A673 (cell line): ENCODE results near the gene GABRP. TPM values are rescaled to one million over a fixed set of nuclear protein-coding genes. Genes with fewer than 3 reads are reported as not detected.
"Not testable (repeated sequence)": the region's sequence is repeated elsewhere in the genome, so short reads cannot be mapped to it uniquely, and the experiment has no call there.

ENCODE experiments used
- BruUV-seq: library from RNA; stranded (reverse); fragments of 400-500 nt; replicated peaks from 2 replicates; lab custom pipeline; 2021; lab: Mats Ljungman, UMichigan
- CTCF ChIA-PET: fragments of 300-600 bp; sonication (Branson Sonifier 250); formaldehyde crosslinking; loops from one replicate; lab custom pipeline; 2022; ENCODE audit warnings: antibody characterized with exemption; lab: Charles Lee
- POLR2A ChIA-PET: fragments of 300-600 bp; sonication (Branson Sonifier 250); formaldehyde crosslinking; loops from one replicate; lab custom pipeline; 2022; ENCODE audit warnings: antibody characterized with exemption; ENCODE audit not compliant: low non-redundant PET; lab: Charles Lee
- DNase-seq: peaks from one replicate; pipeline ENCODE4 v3.0.0-alpha.2; 2015; ENCODE audit warnings: low spot score
- H3K27ac ChIP-seq: fragments of 200-600 bp; sonication (generic); 2 replicates; pipeline ENCODE4 v1.5.1; 2016; ENCODE audit warnings: mixed run types, low read depth, mild to moderate bottlenecking, mixed read lengths, antibody characterized with exemption, low read length; ENCODE audit not compliant: poor library complexity, severe bottlenecking
- H3K27me3 ChIP-seq: fragments of 200-600 bp; sonication (generic); replicated peaks from 2 replicates; pipeline ENCODE4 v1.6.1; 2017; ENCODE audit warnings: mixed run types, low read depth, mild to moderate bottlenecking, mixed read lengths, antibody characterized with exemption, low read length; ENCODE audit not compliant: insufficient read depth, poor library complexity
- H3K36me3 ChIP-seq: fragments of 200-600 bp; sonication (generic); 2 replicates; pipeline ENCODE4 v1.6.1; 2016; ENCODE audit warnings: mixed run types, mild to moderate bottlenecking, mixed read lengths, antibody characterized with exemption, low read length; ENCODE audit not compliant: insufficient read depth, poor library complexity, severe bottlenecking
- H3K4me1 ChIP-seq: fragments of 200-600 bp; sonication (generic); 2 replicates; pipeline ENCODE4 v1.6.1; 2017; ENCODE audit warnings: mixed run types, mild to moderate bottlenecking, mixed read lengths, antibody characterized with exemption, low read length; ENCODE audit not compliant: insufficient read depth, poor library complexity, severe bottlenecking
- H3K4me3 ChIP-seq: fragments of 200-600 bp; sonication (generic); 2 replicates; pipeline ENCODE4 v1.5.1; 2016; ENCODE audit warnings: low read depth, mixed run types, mild to moderate bottlenecking, mixed read lengths, low read length; ENCODE audit not compliant: poor library complexity, severe bottlenecking
- H3K9me3 ChIP-seq: fragments of 200-600 bp; sonication (generic); 2 replicates; pipeline ENCODE4 v1.6.1; 2016; ENCODE audit warnings: mixed run types, low read depth, mild to moderate bottlenecking, mixed read lengths, antibody characterized with exemption, low read length; ENCODE audit not compliant: poor library complexity, severe bottlenecking
- EZH2 ChIP-seq: fragments of 200-600 bp; sonication (generic); IDR thresholded peaks from 2 replicates; pipeline ENCODE4 v1.6.1; 2017; ENCODE audit warnings: borderline replicate concordance, low read depth, mild to moderate bottlenecking, mixed read lengths, antibody characterized with exemption, low read length; ENCODE audit not compliant: poor library complexity, severe bottlenecking
- intact Hi-C: fragments of 100-400 bp; cut with micrococcal nuclease; formaldehyde crosslinking; loops from one replicate; pipeline ENCODE4 v1.10.0; 2022; ENCODE audit not compliant: unreplicated experiment
- total RNA-seq: library from RNA; stranded (reverse); gene quantifications from 2 replicates; pipeline ENCODE4 v1.2.3, GENCODE V29; 2021
- TF ChIP-seq, protein P1 (sequence below): fragments of 300-800, 200-600 bp; sonication (generic); conservative IDR thresholded peaks from 2 replicates; pipeline ENCODE4 v1.5.1; 2017; ENCODE audit warnings: low read depth, mild to moderate bottlenecking, antibody characterized with exemption, low read length, moderate library complexity, mixed read lengths

GABRP gene
- total RNA-seq, 1 experiment from 2014 or later: 0.09 TPM

DNA sequence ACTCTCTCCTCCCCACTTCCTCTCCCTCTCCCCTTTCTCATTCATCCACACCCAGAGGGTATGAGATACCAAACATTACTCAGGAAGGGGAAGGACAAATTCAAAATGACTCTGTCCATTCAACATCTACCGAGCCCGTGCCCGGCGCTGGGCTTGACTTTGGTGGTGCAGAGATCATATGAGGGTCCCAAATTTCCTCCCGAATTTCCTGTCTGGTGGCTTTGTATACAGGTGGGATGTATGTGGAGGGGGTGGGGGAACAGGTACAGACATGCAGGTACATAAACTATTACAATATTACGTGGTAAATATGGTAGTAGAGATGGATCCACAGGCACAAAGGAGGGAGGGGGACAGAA lies 21.8 kb upstream of the GABRP start:
- TF ChIP-seq, protein P1, sequence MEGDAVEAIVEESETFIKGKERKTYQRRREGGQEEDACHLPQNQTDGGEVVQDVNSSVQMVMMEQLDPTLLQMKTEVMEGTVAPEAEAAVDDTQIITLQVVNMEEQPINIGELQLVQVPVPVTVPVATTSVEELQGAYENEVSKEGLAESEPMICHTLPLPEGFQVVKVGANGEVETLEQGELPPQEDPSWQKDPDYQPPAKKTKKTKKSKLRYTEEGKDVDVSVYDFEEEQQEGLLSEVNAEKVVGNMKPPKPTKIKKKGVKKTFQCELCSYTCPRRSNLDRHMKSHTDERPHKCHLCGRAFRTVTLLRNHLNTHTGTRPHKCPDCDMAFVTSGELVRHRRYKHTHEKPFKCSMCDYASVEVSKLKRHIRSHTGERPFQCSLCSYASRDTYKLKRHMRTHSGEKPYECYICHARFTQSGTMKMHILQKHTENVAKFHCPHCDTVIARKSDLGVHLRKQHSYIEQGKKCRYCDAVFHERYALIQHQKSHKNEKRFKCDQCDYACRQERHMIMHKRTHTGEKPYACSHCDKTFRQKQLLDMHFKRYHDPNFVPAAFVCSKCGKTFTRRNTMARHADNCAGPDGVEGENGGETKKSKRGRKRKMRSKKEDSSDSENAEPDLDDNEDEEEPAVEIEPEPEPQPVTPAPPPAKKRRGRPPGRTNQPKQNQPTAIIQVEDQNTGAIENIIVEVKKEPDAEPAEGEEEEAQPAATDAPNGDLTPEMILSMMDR: no peak
- TF ChIP-seq EZH2: no peak
- no TSS peak for BruUV-seq
- Histone ChIP-seq H3K9me3 (no peaks in the 10 kb centered on the region), H3K36me3 (no peaks in the 10 kb centered on the region), H3K4me1 (no peaks in the 10 kb centered on the region), H3K27me3 (peaks cover 4% of the 10 kb centered on the region), H3K4me3 (no peak overlapping the region), H3K27ac (no peak overlapping the region)
- intact Hi-C loops: no loop called here
- ChIA-PET CTCF (no interaction called here), POLR2A (no interaction called here)
- DNase-seq: no peak

DNA sequence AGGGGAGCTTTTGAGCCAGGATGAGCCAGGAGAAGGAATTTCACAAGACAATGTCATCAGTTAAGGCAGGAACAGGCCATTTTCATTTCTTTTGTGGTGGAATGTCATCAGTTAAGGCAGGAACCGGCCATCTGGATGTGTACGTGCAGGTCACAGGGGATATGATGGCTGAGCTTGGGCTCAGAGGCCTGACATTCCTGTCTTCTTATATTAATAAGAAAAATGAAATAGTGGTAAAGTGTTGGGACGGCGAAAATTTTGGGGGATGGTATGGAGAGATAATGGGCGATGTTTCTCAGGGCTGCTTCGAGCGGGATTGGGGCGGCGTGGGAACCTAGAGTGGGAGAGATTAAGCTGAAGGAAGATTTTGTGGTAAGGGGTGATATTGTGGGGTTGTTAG lies 21.2 kb upstream of the GABRP start:
- BruUV-seq, H3K27me3 ChIP-seq, H3K4me3 ChIP-seq, intact Hi-C loops, DNase-seq, H3K27ac ChIP-seq, CTCF ChIA-PET, H3K4me1 ChIP-seq, POLR2A ChIA-PET, H3K36me3 ChIP-seq, H3K9me3 ChIP-seq: not testable (repeated sequence)

DNA sequence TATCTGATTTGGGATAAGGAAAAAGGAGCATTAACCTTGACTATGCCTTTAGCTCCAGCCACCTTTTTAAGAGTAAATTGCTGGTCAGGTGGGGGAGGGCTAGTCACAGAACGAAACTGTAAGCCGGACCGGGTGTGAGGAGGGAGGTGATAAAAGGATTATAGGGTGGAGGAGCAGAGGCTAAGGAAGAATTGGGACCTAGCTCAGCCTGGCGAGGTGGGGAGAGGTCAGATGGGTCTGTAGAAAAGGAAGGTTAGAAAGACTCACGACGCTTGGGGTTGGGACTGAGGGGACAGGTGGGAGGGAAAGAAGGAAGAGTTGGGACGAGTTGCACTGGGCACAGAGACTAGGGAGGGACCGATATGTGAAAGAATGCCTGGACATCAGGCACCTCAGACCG lies 17.7 kb upstream of the GABRP start:
- BruUV-seq, intact Hi-C loops, CTCF ChIA-PET, H3K9me3 ChIP-seq, H3K27ac ChIP-seq, H3K4me3 ChIP-seq, H3K4me1 ChIP-seq, DNase-seq, POLR2A ChIA-PET, H3K36me3 ChIP-seq: not testable (repeated sequence)
- H3K27me3 ChIP-seq: peaks cover 26% of the 10 kb centered on the region

DNA sequence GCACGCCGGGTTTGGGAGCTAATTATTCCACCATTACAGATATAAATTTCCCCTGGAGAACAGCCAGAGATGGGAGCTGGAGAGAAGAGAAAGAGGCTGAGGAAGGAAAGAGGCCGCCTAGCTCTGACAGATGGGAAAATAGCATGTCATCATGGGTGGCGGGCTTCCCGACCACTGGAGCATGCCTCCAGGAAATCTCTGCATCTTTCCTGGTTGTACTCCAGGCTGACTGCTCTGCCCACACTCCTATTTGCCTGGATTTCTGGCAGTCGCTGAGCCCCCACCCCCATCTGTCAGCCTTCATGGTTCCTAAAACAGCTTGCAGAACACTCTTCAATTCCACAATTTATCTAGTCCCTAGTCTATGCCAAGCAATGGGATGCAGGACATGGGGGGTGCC lies 14.3 kb upstream of the GABRP start:
- Histone ChIP-seq H3K4me3 (no peak overlapping the region), H3K9me3 (no peaks in the 10 kb centered on the region), H3K4me1 (no peaks in the 10 kb centered on the region), H3K36me3 (no peaks in the 10 kb centered on the region), H3K27me3 (peaks cover 26% of the 10 kb centered on the region), H3K27ac (no peak overlapping the region)
- CTCF ChIA-PET: no interaction called here
- intact Hi-C loops: no loop called here
- BruUV-seq: no TSS peak
- POLR2A ChIA-PET: no interaction called here
- no peak for DNase-seq
- TF ChIP-seq, protein P1: no peak
- TF ChIP-seq EZH2: no peak
